Subcutaneous adipose tissue (tissue), 4 donors: ENCODE measurements around the gene ST3GAL3. TPM values are rescaled to one million over a fixed set of nuclear protein-coding genes. Genes with fewer than 3 reads are reported as not detected.

Experiments
- total RNA-seq, 4 donors: library from RNA; depleted of rRNA; stranded (reverse); fragments of >200 nt; gene quantifications; one replicate each; pipeline ENCODE4 v1.1.0, GENCODE V29; 2016
- TF ChIP-seq, protein P1 (sequence below): fragments of 450-650 bp; IDR thresholded peaks from one replicate; pipeline ENCODE4 v1.5.1; 2016; ENCODE audit warnings: low read depth, mild to moderate bottlenecking, control low read depth, antibody characterized with exemption, moderate library complexity

Gene ST3GAL3
- total RNA-seq, 4 donors from 2014 or later = 13.1 to 36.7 (median 19.0) TPM

GRCh38 chr1:43703836-43704235 lies 3.5 kb upstream of the ST3GAL3 start:
- TF ChIP-seq, protein P1, sequence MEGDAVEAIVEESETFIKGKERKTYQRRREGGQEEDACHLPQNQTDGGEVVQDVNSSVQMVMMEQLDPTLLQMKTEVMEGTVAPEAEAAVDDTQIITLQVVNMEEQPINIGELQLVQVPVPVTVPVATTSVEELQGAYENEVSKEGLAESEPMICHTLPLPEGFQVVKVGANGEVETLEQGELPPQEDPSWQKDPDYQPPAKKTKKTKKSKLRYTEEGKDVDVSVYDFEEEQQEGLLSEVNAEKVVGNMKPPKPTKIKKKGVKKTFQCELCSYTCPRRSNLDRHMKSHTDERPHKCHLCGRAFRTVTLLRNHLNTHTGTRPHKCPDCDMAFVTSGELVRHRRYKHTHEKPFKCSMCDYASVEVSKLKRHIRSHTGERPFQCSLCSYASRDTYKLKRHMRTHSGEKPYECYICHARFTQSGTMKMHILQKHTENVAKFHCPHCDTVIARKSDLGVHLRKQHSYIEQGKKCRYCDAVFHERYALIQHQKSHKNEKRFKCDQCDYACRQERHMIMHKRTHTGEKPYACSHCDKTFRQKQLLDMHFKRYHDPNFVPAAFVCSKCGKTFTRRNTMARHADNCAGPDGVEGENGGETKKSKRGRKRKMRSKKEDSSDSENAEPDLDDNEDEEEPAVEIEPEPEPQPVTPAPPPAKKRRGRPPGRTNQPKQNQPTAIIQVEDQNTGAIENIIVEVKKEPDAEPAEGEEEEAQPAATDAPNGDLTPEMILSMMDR = no peak

DNA sequence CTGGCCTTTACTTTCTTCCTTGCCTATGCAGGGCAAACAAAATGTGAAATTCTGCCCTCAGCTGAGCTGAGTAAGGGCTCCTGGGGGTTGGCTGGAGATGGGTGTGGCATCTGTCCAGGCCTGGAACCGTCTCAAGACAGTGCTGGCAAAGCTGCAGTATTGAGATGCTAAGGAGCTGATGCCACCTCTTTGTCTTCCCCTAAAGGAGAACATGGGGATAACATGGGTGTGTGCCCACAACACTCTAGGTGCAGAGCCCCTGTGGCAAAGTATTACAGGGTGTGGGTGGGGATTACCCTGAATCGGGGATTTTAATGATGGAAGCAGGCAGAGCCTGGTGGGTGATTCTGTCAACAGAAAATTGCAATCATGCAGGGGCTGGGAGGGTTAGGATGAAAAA lies 2.5 kb upstream of the ST3GAL3 start:
- TF ChIP-seq, protein P1 = no peak

GRCh38 chr1:43705334-43705733 lies 2.0 kb upstream of the ST3GAL3 start:
- TF ChIP-seq, protein P1 = no peak

DNA sequence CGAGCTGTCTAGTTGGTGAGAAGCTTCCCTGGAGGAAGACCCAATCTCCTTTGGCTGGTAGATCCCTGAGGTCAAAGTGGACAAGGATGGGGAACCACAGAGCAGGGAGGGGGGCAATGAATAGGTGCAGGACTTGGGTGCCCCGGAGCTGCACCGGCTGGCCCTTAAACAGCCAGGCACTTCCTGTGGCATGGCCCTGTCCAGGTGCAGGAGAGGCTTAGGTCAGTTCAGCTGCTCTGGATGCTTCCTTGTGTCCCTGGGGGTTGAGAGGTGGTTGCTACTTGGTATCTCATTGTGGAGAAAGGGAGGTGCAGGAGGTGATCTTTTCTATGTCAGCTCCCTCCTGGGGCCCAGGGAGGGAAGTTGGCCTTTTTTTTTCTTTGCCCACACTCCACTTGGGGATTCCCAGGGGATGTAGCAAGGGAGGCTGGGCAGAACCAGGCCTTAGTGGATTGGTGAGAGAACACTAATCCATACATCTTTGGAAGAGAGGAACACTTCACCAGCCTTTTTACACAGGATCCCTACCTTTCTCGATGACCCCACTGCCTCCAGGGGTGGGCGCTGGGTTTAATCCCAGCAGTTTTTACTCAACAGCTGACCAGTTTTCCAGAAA lies 1.2 kb upstream of the ST3GAL3 start:
- TF ChIP-seq, protein P1 = no peak

- TF ChIP-seq, protein P1 = no peak
These were observed 642 bp upstream of the ST3GAL3 start for GRCh38 chr1:43706598-43707189.

DNA sequence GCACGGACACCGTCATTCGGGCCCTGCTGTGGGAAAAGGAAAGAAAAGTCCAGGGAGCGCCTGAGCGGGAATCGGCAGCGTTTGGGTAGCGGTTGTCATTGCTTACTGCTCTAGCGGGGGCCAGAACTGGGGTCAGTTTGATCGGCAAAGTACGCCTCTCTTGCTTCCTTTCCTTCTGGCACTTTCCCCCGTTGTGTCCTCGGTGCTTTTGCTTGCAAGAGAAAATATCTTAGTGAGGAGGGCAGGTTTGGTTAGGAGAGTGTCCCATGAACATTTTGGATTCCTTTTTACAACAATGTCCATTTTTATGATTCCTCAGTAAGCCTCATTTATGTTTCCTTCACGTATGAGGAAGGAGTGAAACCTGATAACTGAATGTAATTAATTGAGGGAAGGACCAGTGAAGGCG lies 670 bp downstream of the ST3GAL3 start:
- TF ChIP-seq, protein P1 = no peak

- TF ChIP-seq, protein P1 = no peak
These were observed 3.7 kb downstream of the ST3GAL3 start for GRCh38 chr1:43711049-43711448.
